Right atrium auricular region (tissue), 2 donors: ENCODE results near the gene AFAP1L1. TPM values are rescaled to one million over a fixed set of nuclear protein-coding genes. Genes with fewer than 3 reads are reported as not detected.

Experiments used
- DNase-seq: peaks from one replicate; pipeline ENCODE4 v3.0.0-alpha.2; 2019; ENCODE audit warnings: low spot score
- H3K27ac ChIP-seq, 2 donors: fragments of 200-600 bp; sonication (generic); 1 replicate in 1 of 2; 2 replicates in 1 of 2; pipeline ENCODE4 v1.5.1; 2016 to 2019
- H3K27me3 ChIP-seq, 2 donors: fragments of 200-600 bp; sonication (generic); one replicate each; pipeline versions ENCODE4 v1.5.1 to v1.6.0; 2017 to 2019
- H3K36me3 ChIP-seq: fragments of 200-600 bp; sonication (generic); one replicate; pipeline ENCODE4 v1.5.1; 2016
- H3K4me1 ChIP-seq, 2 donors: fragments of 200-600 bp; sonication (generic); one replicate each; pipeline versions ENCODE4 v1.5.1 to v1.6.0; 2017 to 2019
- H3K4me3 ChIP-seq, 2 donors: fragments of 200-600 bp; sonication (generic); 1 replicate in 1 of 2; 2 replicates in 1 of 2; pipeline ENCODE4 v1.5.1; 2017 to 2019; ENCODE audit warnings: mild to moderate bottlenecking in 1 of 2, moderate library complexity in 1 of 2
- H3K9me3 ChIP-seq, 2 donors: fragments of 200-600 bp; sonication (generic); one replicate each; pipeline ENCODE4 v1.5.1; 2019
- CTCF ChIP-seq, 2 donors: fragments of 200-600 bp; sonication (generic); IDR thresholded peaks; one replicate each; pipeline ENCODE4 v1.5.1; 2019; ENCODE audit warnings: antibody characterized with exemption in 2 of 2
- total RNA-seq, 2 donors: library from RNA; depleted of rRNA; stranded (reverse); fragments of >200 nt; gene quantifications; one replicate each; pipeline ENCODE4 v1.1.0, GENCODE V29; 2016

The AFAP1L1 gene
- total RNA-seq, 2 donors from 2014 or later: 45.6 to 48.9 TPM

- Histone ChIP-seq H3K4me3 (no peak overlapping the region), H3K27me3 (no peaks in the 10 kb centered on the region), H3K9me3 (no peaks in the 10 kb centered on the region), H3K36me3 (no peaks in the 10 kb centered on the region), H3K4me1 (peaks cover 0 to 13% of the 10 kb centered on the region in 2 donors), H3K27ac (no peak overlapping the region)
- TF ChIP-seq CTCF (IDR thresholded peaks at IDR 0.05): no peak
- no peak for DNase-seq
Measured at GRCh38 chr5:149362541-149362940, 90.9 kb downstream of the AFAP1L1 start.

- no peak for DNase-seq
- peaks cover 0 to 12% of the 10 kb centered on the region in 2 donors for H3K4me1 ChIP-seq
- no peak overlapping the region for H3K4me3 ChIP-seq
- no peak overlapping the region for H3K27ac ChIP-seq
- H3K27me3 ChIP-seq: no peaks in the 10 kb centered on the region
- H3K9me3 ChIP-seq: no peaks in the 10 kb centered on the region
- H3K36me3 ChIP-seq: no peaks in the 10 kb centered on the region
- TF ChIP-seq CTCF (IDR thresholded peaks at IDR 0.05): no peak
Measured at GRCh38 chr5:149363358-149363757, 91.7 kb downstream of the AFAP1L1 start.

- no peak for DNase-seq
- peaks cover 0 to 8% of the 10 kb centered on the region in 2 donors for H3K4me1 ChIP-seq
- no peak for TF ChIP-seq CTCF (IDR thresholded peaks at IDR 0.05)
- no peak overlapping the region for H3K27ac ChIP-seq
- H3K27me3 ChIP-seq: no peaks in the 10 kb centered on the region
- no peak overlapping the region for H3K4me3 ChIP-seq
- H3K9me3 ChIP-seq: no peaks in the 10 kb centered on the region
- H3K36me3 ChIP-seq: no peaks in the 10 kb centered on the region
Measured at GRCh38 chr5:149363936-149364335, 92.3 kb downstream of the AFAP1L1 start.

- Histone ChIP-seq H3K36me3 (no peaks in the 10 kb centered on the region), H3K4me3 (no peak overlapping the region), H3K27me3 (no peaks in the 10 kb centered on the region), H3K9me3 (no peaks in the 10 kb centered on the region), H3K27ac (no peak overlapping the region), H3K4me1 (peaks cover 0 to 8% of the 10 kb centered on the region in 2 donors)
- TF ChIP-seq CTCF (IDR thresholded peaks at IDR 0.05): no peak
- DNase-seq: no peak
Measured at GRCh38 chr5:149364719-149365118, 93.1 kb downstream of the AFAP1L1 start.

GRCh38 chr5:149365418-149365817, 93.8 kb downstream of the AFAP1L1 start:
- TF ChIP-seq CTCF (IDR thresholded peaks at IDR 0.05): no peak
- Histone ChIP-seq H3K27me3 (no peaks in the 10 kb centered on the region), H3K9me3 (no peaks in the 10 kb centered on the region), H3K4me1 (peaks cover 0 to 8% of the 10 kb centered on the region in 2 donors), H3K27ac (no peak overlapping the region), H3K4me3 (no peak overlapping the region), H3K36me3 (no peaks in the 10 kb centered on the region)
- no peak for DNase-seq

GRCh38 chr5:149366169-149366729, 94.6 kb downstream of the AFAP1L1 start:
- H3K27ac ChIP-seq: no peak overlapping the region
- no peaks in the 10 kb centered on the region for H3K36me3 ChIP-seq
- DNase-seq: no peak
- no peak overlapping the region for H3K4me3 ChIP-seq
- H3K27me3 ChIP-seq: no peaks in the 10 kb centered on the region
- TF ChIP-seq CTCF (IDR thresholded peaks at IDR 0.05): no peak
- no peaks in the 10 kb centered on the region for H3K9me3 ChIP-seq
- peaks cover 0 to 13% of the 10 kb centered on the region in 2 donors for H3K4me1 ChIP-seq
